Astrocyte (in vitro differentiated cells and primary cell): Measurements from ENCODE around the gene CEP104.

Experiments
- EZH2 ChIP-seq: IDR thresholded peaks from 2 replicates; pipeline ENCODE4 v1.6.1; 2012; ENCODE audit warnings: mild to moderate bottlenecking, low read length, inconsistent platforms; ENCODE audit not compliant: insufficient read depth
- TF ChIP-seq, protein P1 (sequence below): IDR thresholded peaks from 2 replicates; pipeline ENCODE4 v1.5.1; 2011; ENCODE audit warnings: low read depth, mild to moderate bottlenecking, inconsistent platforms, low read length, moderate library complexity; ENCODE audit not compliant: insufficient read depth

GRCh38 chr1:3904006-3904842 lies 47.2 kb upstream of the CEP104 start:
- TF ChIP-seq, protein P1, sequence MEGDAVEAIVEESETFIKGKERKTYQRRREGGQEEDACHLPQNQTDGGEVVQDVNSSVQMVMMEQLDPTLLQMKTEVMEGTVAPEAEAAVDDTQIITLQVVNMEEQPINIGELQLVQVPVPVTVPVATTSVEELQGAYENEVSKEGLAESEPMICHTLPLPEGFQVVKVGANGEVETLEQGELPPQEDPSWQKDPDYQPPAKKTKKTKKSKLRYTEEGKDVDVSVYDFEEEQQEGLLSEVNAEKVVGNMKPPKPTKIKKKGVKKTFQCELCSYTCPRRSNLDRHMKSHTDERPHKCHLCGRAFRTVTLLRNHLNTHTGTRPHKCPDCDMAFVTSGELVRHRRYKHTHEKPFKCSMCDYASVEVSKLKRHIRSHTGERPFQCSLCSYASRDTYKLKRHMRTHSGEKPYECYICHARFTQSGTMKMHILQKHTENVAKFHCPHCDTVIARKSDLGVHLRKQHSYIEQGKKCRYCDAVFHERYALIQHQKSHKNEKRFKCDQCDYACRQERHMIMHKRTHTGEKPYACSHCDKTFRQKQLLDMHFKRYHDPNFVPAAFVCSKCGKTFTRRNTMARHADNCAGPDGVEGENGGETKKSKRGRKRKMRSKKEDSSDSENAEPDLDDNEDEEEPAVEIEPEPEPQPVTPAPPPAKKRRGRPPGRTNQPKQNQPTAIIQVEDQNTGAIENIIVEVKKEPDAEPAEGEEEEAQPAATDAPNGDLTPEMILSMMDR, result no peak
- no peak for TF ChIP-seq EZH2
